HG03520 (cell line): ENCODE data around the gene NFATC3.

Source experiments
- ATAC-seq: cut with Tn5 transposase; IDR thresholded peaks from one replicate; pipeline ENCODE4 v1.9.1; 2021; ENCODE audit warnings: mild to moderate bottlenecking, moderate library complexity; ENCODE audit not compliant: unreplicated experiment

The NFATC3 gene

GRCh38 chr16:68267612-68268405 lies 182.6 kb downstream of the NFATC3 start:
- ATAC-seq: no peak

GRCh38 chr16:68269793-68270192 lies 184.6 kb downstream of the NFATC3 start:
- no peak for ATAC-seq

- no peak for ATAC-seq
Observed at GRCh38 chr16:68270353-68270752, 185.2 kb downstream of the NFATC3 start.

- ATAC-seq: no peak
Observed at GRCh38 chr16:68272507-68273209, 187.5 kb downstream of the NFATC3 start.

- no peak for ATAC-seq
Observed at GRCh38 chr16:68273459-68273858, 188.3 kb downstream of the NFATC3 start.

GRCh38 chr16:68273896-68274295 lies 188.7 kb downstream of the NFATC3 start:
- ATAC-seq: no peak

GRCh38 chr16:68274441-68274840 lies 189.3 kb downstream of the NFATC3 start:
- no peak for ATAC-seq

DNA sequence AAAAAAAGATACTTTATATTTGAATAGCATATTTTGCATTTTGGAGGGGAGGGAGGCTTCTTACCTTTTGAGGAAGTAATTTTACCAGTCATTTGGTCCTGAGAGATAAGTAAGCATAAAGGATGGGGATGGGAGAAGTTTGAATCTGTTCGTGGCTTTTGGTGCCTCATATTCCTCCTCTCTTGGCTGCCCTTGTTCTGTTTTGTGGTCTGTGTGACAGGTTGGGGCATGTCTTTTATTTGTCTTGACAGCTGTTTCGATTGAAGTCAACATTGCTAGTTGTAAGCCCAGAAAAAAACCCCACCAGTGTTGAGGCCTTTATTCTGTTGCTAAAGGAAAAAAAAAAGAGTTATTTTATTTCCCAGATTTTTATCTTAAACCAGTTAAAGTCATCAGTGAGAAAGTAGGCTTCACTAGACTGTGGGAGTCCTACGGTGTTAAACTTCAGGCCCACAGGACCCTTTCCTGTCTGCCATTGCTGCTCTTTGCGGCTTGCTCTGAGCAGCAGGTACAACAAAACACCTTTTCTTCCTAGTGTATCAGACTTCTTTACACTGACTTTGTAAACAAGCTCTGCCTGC lies 190.5 kb downstream of the NFATC3 start:
- peak; percentile 70 for ATAC-seq

DNA sequence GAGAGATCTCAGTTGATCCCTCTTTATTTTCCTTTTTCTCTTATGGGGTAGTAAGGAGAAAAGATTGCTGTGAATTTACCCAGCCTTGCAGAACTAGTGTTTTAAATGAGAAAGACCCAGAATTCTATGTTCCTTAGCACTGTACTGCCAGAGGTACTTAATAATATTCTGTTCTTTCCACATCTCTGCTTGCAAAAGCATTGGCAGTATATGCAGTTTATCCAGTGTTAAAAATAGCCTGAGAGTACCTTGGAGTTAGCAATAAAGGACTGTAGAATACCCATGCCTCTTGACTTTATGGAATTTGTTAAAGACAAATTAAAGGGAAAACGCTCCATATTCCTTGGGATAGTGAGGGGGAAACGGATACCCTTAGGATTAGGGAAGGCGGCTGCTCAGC lies 191.1 kb downstream of the NFATC3 start:
- no peak for ATAC-seq
